Measurements from ENCODE around the gene HMG20A. TPM values are rescaled to one million over a fixed set of nuclear protein-coding genes. Genes with fewer than 3 reads are reported as not detected.

HMG20A gene
- total RNA-seq, 1 experiment from 2014 or later, result 62.2 TPM

GRCh38 chr15:77518458-77518857, 97.8 kb downstream of the HMG20A start:
- ATAC-seq, result no peak
- TF ChIP-seq JAZF1 (CRISPR knock-in tag; IDR thresholded peaks at IDR 0.05) (no peak), ETV6 (CRISPR knock-in tag; IDR thresholded peaks at IDR 0.05) (no peak)
- peak; percentile 6 for DNase-seq (ENCODE audit: low spot score)
- ChIA-PET CTCF (interaction anchor here (1.0 to 4.1 kb wide), 4 partner anchors 9 to 24 kb away, joined by 3 to 20 read pairs (median 4); no protein-coding TSS in a partner anchor), POLR2A (no interaction called here)
- H3K9me3 Mint-ChIP-seq, result no peaks in the 10 kb centered on the region
- H3K27me3 Mint-ChIP-seq (ENCODE audit: low read depth), result no peaks in the 10 kb centered on the region; the same call in 1 of the 2 replicates
- H3K4me1 Mint-ChIP-seq, result peaks cover 47% of the 10 kb centered on the region
- 0 out of 2 replicates have a peak, but pooled peaks cover 2% of the 10 kb centered on the region for H3K36me3 Mint-ChIP-seq
- H3K27ac Mint-ChIP-seq, result no peak overlapping the region
- H3K4me3 Mint-ChIP-seq, result no peak overlapping the region

GRCh38 chr15:77519540-77519939, 98.9 kb downstream of the HMG20A start:
- no peak for ATAC-seq
- POLR2A ChIA-PET, result no interaction called here

GRCh38 chr15:77521206-77521605, 100.5 kb downstream of the HMG20A start:
- ChIA-PET CTCF (interaction anchor here (4.1 kb wide), 1 partner anchor 21 kb away, joined by 20 read pairs; no protein-coding TSS in a partner anchor), POLR2A (no interaction called here)
- no peak for DNase-seq (ENCODE audit: low spot score)
- Mint-ChIP-seq H3K4me3 (no peak overlapping the region), H3K36me3 (no peaks in the 10 kb centered on the region; the same call in 1 of the 2 replicates), H3K27ac (no peak overlapping the region), H3K9me3 (peaks cover 4% of the 10 kb centered on the region; the same call in 1 of the 2 replicates), H3K27me3 (ENCODE audit: low read depth) (peaks cover 7% of the 10 kb centered on the region), H3K4me1 (peaks cover 43% of the 10 kb centered on the region)
- TF ChIP-seq GABPB1 (CRISPR knock-in tag; IDR thresholded peaks at IDR 0.05), result no peak
- no peak for TF ChIP-seq EMX1 (CRISPR knock-in tag; IDR thresholded peaks at IDR 0.05)
- no peak for TF ChIP-seq ERG (CRISPR knock-in tag; IDR thresholded peaks at IDR 0.05)
- TF ChIP-seq ZNF512 (CRISPR knock-in tag; IDR thresholded peaks at IDR 0.05; ENCODE audit: borderline replicate concordance), result no peak
- ATAC-seq, result no peak

More at GRCh38 chr15:77519540-77519939, 98.9 kb downstream of the HMG20A start:
- CTCF ChIA-PET, result interaction anchor here (1.3 to 4.1 kb wide), 2 partner anchors 22 to 23 kb away, joined by 5 to 20 read pairs; no protein-coding TSS in a partner anchor
- DNase-seq (ENCODE audit: low spot score), result peak; percentile 5
- no peaks in the 10 kb centered on the region; the same call in 1 of the 2 replicates for H3K27me3 Mint-ChIP-seq (ENCODE audit: low read depth)
- no peaks in the 10 kb centered on the region; the same call in 1 of the 2 replicates for H3K36me3 Mint-ChIP-seq
- H3K4me1 Mint-ChIP-seq, result peaks cover 43% of the 10 kb centered on the region
- H3K4me3 Mint-ChIP-seq, result no peak overlapping the region
- H3K27ac Mint-ChIP-seq, result no peak overlapping the region
- no peaks in the 10 kb centered on the region; the same call in 1 of the 2 replicates for H3K9me3 Mint-ChIP-seq
- TF ChIP-seq MLX (CRISPR knock-in tag; IDR thresholded peaks at IDR 0.05) (no peak), E2F1 (CRISPR knock-in tag; IDR thresholded peaks at IDR 0.05) (no peak), RORB (CRISPR knock-in tag; IDR thresholded peaks at IDR 0.05) (no peak), SMAD3 (CRISPR knock-in tag; IDR thresholded peaks at IDR 0.05; ENCODE audit: borderline replicate concordance) (no peak), GTF2I (CRISPR knock-in tag; conservative IDR thresholded peaks at IDR 0.05) (no peak), STAT6 (CRISPR knock-in tag; conservative IDR thresholded peaks at IDR 0.05; ENCODE audit: low read depth) (no peak)

Data from WTC11 (cell line).